GM12801 (cell line): ENCODE data around the gene FOLR2.

Experiments
- TF ChIP-seq, protein P1 (sequence below): IDR thresholded peaks from one replicate; pipeline ENCODE4 v1.5.1; 2011; ENCODE audit warnings: control low read depth; ENCODE audit not compliant: insufficient read length; ENCODE audit errors: extremely low read depth

FOLR2 gene

DNA sequence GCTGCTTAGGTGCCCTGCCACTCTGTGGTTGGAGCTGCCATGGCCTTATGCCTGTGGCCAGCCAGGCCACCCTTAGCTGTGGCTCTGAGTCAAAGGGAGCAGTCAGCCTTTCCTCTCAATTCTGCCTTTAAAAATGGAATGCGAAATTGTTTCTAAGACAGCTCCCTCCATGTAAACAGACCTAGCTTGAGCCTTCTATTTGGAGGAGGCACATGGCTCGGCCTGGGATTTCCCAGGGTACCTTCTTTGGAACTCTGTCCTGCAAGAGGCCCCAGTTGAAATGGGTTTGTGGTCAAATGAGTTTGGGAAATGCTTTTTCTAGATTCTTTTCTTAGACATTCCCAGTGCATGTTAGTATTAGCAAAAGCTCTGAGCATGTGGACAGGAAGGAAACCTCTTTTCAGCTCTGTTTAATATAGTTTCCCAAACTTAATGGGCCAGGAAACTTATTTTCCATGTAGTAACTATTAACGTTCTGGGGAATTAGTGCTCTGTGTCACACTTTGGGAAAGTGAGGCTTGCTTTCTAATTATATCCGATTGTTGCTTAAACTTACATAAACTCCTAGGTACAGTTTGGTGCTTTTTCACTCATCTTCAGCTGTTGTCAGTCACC lies 19.6 kb downstream of the FOLR2 start:
- TF ChIP-seq, protein P1, sequence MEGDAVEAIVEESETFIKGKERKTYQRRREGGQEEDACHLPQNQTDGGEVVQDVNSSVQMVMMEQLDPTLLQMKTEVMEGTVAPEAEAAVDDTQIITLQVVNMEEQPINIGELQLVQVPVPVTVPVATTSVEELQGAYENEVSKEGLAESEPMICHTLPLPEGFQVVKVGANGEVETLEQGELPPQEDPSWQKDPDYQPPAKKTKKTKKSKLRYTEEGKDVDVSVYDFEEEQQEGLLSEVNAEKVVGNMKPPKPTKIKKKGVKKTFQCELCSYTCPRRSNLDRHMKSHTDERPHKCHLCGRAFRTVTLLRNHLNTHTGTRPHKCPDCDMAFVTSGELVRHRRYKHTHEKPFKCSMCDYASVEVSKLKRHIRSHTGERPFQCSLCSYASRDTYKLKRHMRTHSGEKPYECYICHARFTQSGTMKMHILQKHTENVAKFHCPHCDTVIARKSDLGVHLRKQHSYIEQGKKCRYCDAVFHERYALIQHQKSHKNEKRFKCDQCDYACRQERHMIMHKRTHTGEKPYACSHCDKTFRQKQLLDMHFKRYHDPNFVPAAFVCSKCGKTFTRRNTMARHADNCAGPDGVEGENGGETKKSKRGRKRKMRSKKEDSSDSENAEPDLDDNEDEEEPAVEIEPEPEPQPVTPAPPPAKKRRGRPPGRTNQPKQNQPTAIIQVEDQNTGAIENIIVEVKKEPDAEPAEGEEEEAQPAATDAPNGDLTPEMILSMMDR, result no peak

DNA sequence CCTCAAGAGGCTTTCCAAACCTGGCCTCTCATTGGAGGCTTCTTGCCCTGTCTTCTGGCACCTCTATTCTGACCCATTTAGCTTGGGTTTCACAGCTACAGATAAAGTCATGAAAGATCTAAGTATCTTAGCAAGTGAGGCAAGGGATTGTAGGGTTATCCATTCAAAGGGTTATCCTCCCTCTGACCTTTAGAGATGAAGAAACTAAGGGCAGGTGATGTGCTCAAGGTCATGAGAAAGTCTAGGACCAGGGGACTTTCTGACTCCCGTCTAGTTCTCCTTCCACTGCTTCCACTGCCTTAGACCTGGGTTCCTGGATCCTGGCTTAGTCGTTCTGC lies 20.1 kb downstream of the FOLR2 start:
- TF ChIP-seq, protein P1, result no peak

DNA sequence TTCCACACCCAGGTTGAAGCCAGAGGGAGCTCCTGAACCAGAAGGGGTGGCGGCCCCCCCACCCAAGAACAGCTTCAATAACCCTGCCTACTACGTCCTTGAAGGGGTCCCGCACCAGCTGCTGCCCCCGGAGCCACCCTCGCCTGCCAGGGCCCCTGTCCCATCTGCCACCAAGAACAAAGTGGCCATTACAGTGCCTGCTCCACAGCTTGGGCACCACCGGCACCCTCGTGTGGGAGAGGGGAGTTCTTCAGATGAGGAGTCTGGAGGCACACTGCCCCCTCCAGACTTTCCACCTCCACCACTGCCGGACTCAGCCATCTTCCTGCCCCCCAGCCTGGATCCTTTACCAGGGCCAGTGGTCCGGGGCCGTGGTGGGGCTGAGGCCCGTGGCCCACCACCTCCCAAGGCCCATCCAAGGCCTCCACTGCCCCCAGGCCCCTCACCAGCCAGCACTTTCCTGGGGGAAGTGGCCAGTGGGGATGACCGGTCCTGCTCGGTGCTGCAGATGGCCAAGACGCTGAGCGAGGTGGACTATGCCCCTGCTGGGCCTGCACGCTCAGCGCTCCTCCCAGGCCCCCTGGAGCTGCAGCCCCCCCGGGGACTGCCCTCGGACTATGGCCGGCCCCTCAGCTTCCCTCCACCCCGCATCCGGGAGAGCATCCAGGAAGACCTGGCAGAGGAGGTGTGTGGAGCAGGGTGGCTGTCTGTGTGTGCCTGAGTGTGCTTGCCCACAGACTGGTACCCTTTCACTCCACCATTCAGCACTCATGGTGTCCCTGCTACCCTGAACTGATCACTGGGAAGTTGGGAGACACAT lies 20.7 kb downstream of the FOLR2 start:
- TF ChIP-seq, protein P1, result no peak

DNA sequence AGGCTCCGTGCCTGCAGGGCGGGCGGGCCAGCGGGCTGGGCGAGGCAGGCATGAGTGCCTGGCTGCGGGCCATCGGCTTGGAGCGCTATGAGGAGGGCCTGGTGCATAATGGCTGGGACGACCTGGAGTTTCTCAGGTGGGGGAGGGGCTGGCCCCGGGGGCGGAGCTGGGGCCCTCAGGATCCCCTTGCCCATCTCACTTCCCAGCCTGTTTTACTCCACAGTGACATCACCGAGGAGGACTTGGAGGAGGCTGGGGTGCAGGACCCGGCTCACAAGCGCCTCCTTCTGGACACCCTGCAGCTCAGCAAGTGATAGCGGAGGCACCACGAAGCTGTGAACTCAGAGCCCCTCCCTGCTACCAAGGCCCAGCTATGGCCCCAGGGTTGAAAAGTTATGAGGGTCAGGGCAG lies 21.5 kb downstream of the FOLR2 start:
- TF ChIP-seq, protein P1, result peak; percentile 43

DNA sequence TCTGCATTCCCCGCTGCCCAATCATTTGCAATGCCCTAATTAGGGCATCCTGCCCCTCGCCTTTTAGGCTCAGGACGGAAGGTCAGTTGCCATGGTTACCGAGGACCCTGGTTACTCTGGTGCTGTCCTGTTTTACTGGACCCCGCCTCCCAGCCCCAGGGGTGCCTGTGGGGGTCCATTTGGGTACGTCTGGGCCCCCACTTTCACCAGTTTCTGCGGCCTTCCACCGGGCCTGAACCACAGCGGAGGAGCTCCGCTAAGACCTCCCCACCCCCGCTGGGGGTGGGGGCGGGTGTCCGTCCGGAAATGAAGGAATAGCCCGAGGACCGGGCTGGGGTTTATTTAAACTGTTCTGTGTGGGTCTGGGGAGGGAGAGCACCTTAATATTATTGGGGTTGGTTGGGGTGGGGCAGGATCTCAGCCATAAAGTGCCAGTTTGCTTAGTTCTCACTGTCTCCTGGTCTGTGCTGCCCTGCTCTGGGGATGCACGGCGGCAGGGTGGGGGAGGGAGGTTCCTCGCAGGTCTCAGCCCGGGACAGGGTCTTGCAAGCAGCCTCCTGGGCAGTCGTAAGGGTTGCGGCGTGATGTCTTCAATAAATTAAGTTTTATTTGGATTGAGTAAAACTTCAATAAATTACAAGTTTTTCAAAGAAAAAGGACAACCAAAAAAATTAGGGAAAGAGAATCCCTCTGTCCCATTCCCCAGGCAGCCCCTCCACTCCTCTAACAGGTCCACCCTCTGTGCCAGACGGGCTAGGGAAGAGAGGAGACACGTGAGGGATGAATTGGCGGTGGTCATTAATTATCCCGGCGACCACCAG lies 22.1 kb downstream of the FOLR2 start:
- TF ChIP-seq, protein P1, result no peak

DNA sequence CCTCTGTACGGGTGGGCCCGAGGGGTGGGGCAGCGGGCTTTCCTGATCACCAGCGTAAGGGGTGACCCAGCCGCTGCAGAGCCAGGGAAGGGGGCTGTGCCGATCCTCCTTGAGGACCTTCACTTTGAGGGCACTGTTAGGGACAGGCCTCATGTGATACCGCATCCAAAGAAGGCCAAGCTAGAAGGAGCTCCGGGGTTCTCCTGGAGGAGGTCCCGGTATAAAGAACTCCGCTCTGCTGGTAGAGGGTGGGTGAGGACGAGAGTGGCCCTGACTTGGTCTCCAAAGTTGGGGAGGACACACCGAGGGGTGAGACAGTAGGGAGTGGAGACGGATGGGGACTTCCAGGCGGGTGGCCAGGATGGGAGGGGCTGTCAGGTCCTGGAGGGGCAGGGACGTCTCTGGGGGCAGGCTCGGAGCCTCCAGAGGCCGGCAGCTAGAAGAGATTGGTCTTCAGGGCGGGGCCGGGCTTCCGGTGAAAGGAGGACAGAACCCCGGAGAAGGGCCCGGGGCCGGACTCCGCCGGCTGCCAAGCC lies 22.8 kb downstream of the FOLR2 start:
- TF ChIP-seq, protein P1, result no peak
